Inflammatory macrophage (primary cell): Measurements from ENCODE around the gene ANK2.

Experiments
- DNase-seq, 2 donors: peaks; one replicate each; pipeline ENCODE4 v3.0.0-alpha.2; 2020 to 2022
- total RNA-seq, 18 experiments: gene quantifications; one replicate each; lab custom pipeline; 2026; ENCODE audit warnings: mixed read lengths in 6 of 18, inconsistent platforms in 2 of 18; lab: John Stamatoyannopoulos, UW

ANK2 gene
- 8.3 to 41.8 (median 15.9) reads per million in 18 experiments for total RNA-seq

DNA sequence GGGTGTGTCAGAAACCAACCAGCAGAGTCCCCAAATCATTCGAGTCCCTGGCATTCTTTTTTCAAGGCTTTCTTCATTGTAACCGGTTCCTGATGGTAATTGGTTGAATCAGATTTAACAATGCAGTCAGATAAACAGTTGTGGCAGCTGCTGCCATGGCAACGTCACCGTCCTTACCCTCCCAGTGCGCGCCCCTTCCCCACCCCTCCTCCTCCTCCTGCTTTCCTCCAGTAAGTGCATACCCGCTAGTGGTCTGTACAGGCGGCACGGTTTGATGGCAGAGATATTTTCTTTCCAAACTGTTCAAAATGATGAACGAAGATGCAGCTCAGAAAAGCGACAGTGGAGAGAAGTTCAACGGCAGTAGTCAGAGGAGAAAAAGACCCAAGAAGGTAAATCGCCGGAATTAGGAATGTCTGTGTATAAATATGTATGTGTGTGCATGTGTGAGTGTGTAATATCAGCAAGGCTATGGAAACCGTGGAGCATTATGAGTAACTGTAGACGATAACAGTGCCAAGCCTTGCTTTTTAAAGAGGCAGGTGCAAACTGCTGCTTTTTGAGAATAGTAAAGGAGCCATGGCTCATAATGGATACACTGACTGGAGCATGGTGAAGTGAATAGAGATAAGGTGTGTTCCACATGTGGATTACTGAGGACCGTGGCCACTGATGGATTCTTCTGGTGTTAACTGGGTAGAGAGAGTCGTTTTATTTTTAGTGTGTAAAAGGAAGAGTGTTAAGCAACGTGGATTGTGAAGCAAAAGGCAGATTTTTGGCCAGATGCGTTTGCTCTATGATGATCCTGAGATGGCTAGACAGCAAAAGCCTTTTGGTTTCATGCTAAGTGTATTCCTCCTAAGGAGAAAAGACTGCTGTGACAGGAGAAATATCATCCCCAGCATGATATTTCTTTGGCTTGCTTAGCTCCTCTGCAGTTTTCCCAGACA, at the start of gene ANK2:
ANK2 (plus strand) TSS at position 233 of the 950 bp plus-strand sequence; CDS start at position 309, 76 bp downstream.
- no peak for DNase-seq

- DNase-seq = no peak
Measured at GRCh38 chr4:113003841-113004240, 45.6 kb upstream of the ANK2 start.

- no peak for DNase-seq
Measured at GRCh38 chr4:113004655-113005054, 44.8 kb upstream of the ANK2 start.

DNA sequence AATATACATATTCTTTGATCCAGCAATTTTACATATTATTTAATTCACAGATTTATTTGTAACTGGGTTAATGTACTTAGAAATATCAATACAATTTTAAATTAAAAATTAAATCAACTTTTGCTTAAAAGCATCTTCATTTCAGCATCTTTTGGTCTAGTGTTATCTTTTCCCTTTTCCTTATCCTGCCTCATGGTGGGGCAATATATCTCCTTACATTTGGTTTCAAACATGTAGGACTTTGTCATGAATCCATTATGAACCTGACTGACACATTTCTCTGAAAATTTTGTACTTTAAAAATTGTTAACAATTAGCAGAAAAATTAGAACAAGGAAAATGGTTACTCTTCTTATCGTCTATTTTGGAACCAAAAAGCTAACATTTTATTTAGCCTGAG, 42.8 kb upstream of the ANK2 start:
- DNase-seq = no peak

- DNase-seq = no peak
Measured at GRCh38 chr4:113007151-113007550, 42.3 kb upstream of the ANK2 start.

- no peak for DNase-seq
Measured at GRCh38 chr4:113008135-113008534, 41.3 kb upstream of the ANK2 start.

- DNase-seq = no peak
Measured at GRCh38 chr4:113008716-113009115, 40.7 kb upstream of the ANK2 start.

DNA sequence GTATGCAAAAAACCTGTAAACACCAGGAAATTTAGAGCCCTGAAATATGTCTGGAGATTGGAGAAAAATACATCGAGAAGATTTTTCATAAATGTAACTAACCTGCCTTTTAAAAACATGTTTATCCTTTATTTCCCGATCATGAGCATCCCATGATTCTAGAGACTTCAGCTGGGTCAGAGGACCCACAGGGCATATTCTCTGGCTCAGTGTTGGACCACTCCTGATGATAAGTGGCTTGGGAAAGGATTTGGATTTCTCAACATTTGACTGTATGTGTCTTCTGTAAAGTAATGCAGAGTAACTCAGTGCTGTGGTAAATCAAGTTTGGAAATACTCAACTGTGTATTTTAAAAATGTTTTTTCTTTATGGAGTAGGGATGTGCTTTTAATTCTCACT, 40.0 kb upstream of the ANK2 start:
- DNase-seq = no peak

DNA sequence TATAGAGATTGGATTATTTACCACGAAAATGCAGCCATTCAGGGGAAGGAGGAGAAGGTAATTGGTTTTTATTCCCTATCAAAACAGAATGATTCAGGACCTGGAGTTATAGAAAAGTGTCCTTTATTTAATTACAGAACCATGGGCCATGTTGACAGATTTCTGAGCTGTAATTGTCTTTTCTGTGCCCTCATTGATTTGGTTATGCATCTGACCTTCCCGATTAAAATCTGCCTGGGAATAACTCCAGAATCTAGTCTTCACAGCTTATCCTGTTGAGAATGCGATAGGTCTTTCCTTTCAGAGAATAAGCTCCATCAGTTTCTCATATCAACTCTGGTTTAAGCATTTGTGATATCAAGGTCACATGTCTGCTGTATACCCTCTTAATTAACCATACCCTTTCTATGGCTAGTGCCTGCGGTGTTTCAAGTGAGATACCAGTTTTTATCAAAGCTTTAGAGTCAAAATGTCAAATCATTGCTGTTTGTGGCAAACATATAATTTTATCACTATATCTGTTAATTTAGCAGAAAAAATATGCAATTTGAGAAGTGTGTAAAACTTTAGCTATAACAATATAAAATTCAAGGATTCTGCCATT, 37.2 kb upstream of the ANK2 start:
- DNase-seq = no peak

GRCh38 chr4:113012786-113013185, 36.7 kb upstream of the ANK2 start:
- DNase-seq = no peak

GRCh38 chr4:113013751-113014150, 35.7 kb upstream of the ANK2 start:
- DNase-seq = no peak

DNA sequence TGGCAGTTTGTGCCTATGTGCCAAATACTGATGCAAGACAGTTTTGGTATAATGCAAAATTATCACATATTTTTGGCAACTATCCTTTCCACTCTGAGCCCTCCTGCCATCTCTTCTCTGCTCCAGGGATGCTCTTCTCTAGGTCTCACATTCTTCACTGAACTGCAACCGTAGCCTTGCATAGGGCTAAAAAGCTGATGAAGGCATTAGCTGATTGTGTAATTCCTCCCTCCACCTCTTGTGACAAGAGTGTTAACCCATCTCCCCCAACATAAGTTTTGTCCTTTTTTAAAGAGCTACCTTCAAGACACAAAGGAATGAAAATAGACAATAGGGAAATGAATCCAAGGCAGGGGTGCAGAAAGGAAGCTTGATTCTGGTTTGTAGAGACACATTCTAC, 33.1 kb upstream of the ANK2 start:
- no peak for DNase-seq

DNA sequence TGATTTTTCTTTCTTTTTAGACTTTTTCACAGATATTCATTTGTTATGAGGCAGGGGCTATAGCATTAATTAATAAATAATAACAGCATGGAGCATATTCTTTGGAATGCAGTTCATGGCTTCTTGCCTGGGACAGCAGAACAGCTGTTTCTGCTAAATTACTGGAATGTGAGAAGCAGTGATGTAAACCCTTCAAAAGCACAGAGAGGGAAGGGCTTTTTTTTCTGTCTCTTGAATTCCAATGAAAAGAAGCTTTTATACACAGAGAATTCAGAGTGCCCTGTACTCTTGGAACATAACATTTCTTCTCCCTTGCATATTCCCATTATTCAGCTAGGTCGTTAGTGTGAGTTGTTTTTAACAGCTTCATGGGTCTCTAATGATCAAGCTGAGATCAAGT, 28.5 kb upstream of the ANK2 start:
- DNase-seq = no peak

DNA sequence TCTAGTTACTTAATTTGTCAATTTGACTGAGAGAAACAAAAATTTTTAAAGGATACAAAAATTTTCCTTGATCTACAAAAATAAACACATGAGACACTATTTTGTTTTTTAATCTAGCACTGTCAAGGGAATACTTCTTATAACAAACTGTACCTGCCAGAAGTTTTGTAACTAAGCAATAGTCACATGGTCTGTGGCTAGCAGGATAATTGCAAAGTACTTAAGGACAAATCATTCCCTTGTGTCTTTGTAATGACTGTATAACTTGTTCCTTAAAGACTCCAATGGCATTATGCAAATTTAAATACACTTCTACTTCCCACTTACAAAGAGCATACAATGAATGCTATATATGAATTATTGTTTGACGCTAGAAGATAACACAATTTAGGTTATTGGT, 25.1 kb upstream of the ANK2 start:
- no peak for DNase-seq

DNA sequence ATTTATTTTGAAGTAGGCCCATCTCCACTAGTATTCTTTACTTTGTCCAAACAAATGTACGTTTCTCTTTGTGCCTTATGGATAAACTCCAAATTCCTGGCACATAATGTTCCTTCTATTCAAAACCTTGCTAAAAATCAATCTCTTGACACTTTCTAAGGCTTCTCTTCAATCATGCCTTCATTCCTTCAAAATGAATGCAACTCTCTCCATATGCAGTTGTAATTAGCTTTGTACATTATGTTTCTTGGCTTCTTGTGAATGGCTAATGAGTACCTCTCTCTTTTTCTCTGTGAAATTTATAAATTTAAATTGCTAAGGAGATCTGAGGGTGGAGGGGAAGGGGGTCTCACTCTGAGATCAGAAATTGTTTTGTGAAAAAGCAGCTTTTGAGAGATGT, 24.0 kb upstream of the ANK2 start:
- no peak for DNase-seq

DNA sequence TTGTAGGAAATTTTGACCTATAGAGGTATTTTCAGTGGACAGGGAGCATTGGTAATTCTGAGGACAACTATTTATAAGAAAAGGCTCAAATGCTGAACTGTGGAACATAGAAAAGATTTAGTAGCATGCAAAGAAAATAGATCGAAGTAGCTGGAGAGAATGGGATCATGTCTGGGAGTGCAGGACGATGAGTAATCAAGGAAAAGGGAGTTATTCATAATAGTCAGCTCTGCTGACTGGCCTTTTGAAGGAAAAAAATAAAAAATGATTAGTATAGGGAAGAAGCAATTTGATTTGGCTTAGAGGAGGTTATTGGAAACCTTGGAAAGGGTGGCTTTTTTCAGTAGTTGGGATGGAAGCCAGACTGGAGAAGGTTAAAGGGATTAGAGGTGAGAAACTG, 22.9 kb upstream of the ANK2 start:
- DNase-seq = no peak

DNA sequence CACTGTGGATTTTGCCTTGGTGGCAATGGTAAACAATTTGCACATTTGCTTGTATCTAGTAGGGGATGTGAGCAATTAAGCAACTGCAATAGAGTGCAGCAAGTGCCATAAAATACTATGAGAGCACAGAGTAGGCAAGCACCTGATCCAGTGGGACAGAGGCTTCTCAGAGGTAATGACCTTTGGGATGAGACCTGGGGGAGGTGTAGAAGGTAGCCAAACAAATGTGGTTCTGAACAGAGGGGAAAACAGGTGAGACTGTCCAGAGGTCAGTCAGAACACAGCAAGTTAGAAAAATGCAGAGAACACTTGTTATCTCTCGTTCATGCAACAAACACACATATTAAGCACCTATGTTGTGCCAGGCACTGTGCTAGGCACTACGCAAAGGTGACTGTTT, 21.4 kb upstream of the ANK2 start:
- no peak for DNase-seq

DNA sequence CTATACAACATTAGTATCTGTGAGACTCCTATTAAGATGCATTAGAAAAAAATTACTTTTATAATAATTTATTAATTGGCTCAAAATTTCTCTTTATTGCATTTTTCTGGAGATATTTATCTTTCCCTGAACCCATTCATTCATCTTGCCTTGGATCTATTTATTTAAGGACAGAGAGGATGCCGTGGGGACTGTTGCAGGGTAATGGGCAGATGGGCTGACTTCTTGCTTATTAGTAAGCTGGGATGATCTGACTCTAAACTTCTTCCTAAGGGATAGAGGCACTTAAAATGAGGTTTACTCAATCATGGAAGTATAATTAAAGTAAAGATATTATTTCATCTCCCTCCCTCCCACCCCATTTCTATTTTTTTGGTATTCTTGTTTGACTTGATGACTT, 18.2 kb upstream of the ANK2 start:
- DNase-seq = no peak

GRCh38 chr4:113040793-113041192, 8.7 kb upstream of the ANK2 start:
- no peak for DNase-seq

DNA sequence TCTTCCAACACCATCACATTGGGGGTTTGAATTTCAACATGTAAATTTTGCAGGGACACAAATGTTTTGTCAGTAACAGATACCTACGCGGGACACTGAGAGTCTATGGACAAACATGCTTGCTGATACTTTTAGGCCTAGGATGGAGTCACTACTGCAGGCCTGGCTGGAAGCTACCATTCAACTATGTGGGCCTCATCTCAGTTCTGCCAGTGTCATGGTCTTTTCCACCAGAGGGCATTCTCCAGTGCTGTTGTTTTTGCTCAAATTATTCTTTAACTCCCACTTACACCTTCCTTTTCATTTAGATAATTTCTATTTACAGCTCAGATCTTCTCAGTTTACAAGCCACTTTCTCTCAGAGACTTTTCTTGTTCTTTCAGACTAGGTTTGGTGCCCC, 7.0 kb upstream of the ANK2 start:
- DNase-seq = no peak

GRCh38 chr4:113043591-113043990, 5.9 kb upstream of the ANK2 start:
- DNase-seq = no peak

- DNase-seq = no peak
Measured at GRCh38 chr4:113050371-113050755, 910 bp downstream of the ANK2 start.

DNA sequence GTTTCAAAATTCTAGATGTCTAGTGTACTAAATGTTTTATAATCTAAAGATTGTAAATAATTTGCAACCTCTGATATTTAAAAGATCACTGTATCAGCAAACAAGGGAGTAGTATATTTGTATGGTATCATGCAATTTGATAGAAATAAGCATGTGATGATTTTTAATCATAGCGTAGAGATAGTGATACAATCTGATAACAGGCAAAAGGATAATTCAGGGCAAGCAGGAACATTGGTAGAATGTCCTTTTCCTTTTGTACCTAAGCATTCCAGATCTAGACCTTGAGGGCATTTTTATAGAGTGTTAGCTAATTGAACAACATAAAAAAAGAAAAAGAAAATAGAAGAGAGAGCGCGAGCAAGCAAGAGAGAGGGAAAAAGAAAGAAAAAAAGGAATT, 1.4 kb downstream of the ANK2 start:
- DNase-seq = no peak

DNA sequence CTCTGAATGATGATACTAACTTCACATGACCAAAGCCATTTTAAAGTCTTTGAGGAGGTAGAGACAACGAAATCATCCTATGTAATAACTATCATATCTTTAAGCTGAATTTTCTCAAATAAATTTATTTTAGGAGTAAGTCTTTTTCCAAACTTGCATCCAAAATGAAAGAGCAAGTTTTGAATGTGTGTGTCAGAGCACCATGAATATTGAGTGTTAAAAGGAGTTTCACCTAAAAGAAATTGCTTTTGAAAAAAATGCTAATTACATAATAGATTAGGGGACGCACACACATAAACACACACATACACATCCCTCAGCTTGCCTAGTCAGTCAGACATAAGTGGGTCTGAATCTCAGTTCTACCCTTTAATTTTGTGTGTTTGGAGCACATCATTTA, 1.9 kb downstream of the ANK2 start:
- no peak for DNase-seq
